HEK293 (cell line): ENCODE results near the gene PDCL2.

Experiments used
- CTCF ChIA-PET: fragments of 350-600 bp; formaldehyde crosslinking; extraction: SDS; loops from one replicate; lab custom pipeline; 2021; ENCODE audit warnings: antibody characterized with exemption; lab: Yijun Ruan, JAX
- POLR2A ChIA-PET: fragments of 300-600 bp; formaldehyde crosslinking; extraction: SDS; loops from one replicate; lab custom pipeline; 2020; ENCODE audit warnings: antibody characterized with exemption, inconsistent platforms; lab: Yijun Ruan, JAX
- H3K27ac ChIP-seq: fragments of 200-500 bp; sonication (Bioruptor generic); 2 replicates; pipeline ENCODE4 v1.5.1; 2014; ENCODE audit warnings: low read depth, low read length, control low read depth, inconsistent platforms; ENCODE audit errors: extremely low read depth
- H3K36me3 ChIP-seq, 2 experiments: fragments of 200-500 bp in 1 of 2; sonication (Bioruptor generic) in 1 of 2; 1 replicate in 1 of 2; 2 replicates in 1 of 2; pipeline ENCODE4 v1.5.1; 2014 to 2017; ENCODE audit warnings: inconsistent platforms in 2 of 2, low read length in 2 of 2; ENCODE audit not compliant: control insufficient read depth in 2 of 2, insufficient read depth in 1 of 2
- H3K4me1 ChIP-seq: fragments of 200-500 bp; sonication (Bioruptor generic); 2 replicates; pipeline ENCODE4 v1.5.1; 2014; ENCODE audit warnings: mild to moderate bottlenecking, low read length, inconsistent platforms; ENCODE audit not compliant: control insufficient read depth, insufficient read depth
- H3K4me3 ChIP-seq: 2 replicates; pipeline ENCODE4 v1.5.1; 2011; ENCODE audit warnings: low read depth, mild to moderate bottlenecking, control low read depth, low read length, moderate library complexity
- H3K9me3 ChIP-seq: fragments of 200-500 bp; sonication (Bioruptor generic); 2 replicates; pipeline ENCODE4 v1.5.1; 2014; ENCODE audit warnings: low read depth, low read length, inconsistent platforms; ENCODE audit not compliant: control insufficient read depth, insufficient read depth
- EGR2 ChIP-seq: fragments of 450-650 bp; formaldehyde crosslinking; IDR thresholded peaks from 2 replicates; pipeline ENCODE4 v1.5.1; 2016; ENCODE audit warnings: low read depth, missing biosample characterization, missing genetic modification characterization
- ELK4 ChIP-seq: IDR thresholded peaks from 2 replicates; pipeline ENCODE4 v1.6.1; 2011; ENCODE audit warnings: mild to moderate bottlenecking, low read depth, low read length, borderline replicate concordance
- KLF10 ChIP-seq: fragments of 450-650 bp; IDR thresholded peaks from 2 replicates; pipeline ENCODE4 v1.5.1; 2018; ENCODE audit warnings: missing biosample characterization, mild to moderate bottlenecking, missing genetic modification characterization
- KLF17 ChIP-seq: fragments of 450-650 bp; formaldehyde crosslinking; IDR thresholded peaks from 2 replicates; pipeline ENCODE4 v1.5.1; 2016; ENCODE audit warnings: missing biosample characterization, missing genetic modification characterization
- KLF8 ChIP-seq: fragments of 450-650 bp; formaldehyde crosslinking; IDR thresholded peaks from 2 replicates; pipeline ENCODE4 v1.5.1; 2016; ENCODE audit warnings: missing biosample characterization, missing genetic modification characterization
- PRDM2 ChIP-seq: fragments of 450-650 bp; formaldehyde crosslinking; IDR thresholded peaks from 2 replicates; pipeline ENCODE4 v1.5.1; 2016; ENCODE audit warnings: missing biosample characterization, missing genetic modification characterization, borderline replicate concordance
- SCRT2 ChIP-seq: fragments of 450-650 bp; formaldehyde crosslinking; IDR thresholded peaks from 2 replicates; pipeline ENCODE4 v1.5.1; 2016; ENCODE audit warnings: missing biosample characterization, missing genetic modification characterization
- ZBTB7A ChIP-seq: fragments of 450-650 bp; formaldehyde crosslinking; IDR thresholded peaks from 2 replicates; pipeline ENCODE4 v1.5.1; 2016; ENCODE audit warnings: low read depth, missing biosample characterization, missing genetic modification characterization
- ZBTB8A ChIP-seq: fragments of 450-650 bp; formaldehyde crosslinking; IDR thresholded peaks from 2 replicates; pipeline ENCODE4 v1.5.1; 2016; ENCODE audit warnings: missing biosample characterization, missing genetic modification characterization
- ZFHX2 ChIP-seq: fragments of 450-650 bp; formaldehyde crosslinking; conservative IDR thresholded peaks from 2 replicates; pipeline ENCODE4 v1.5.1; 2016; ENCODE audit warnings: missing biosample characterization, missing genetic modification characterization
- ZNF138 ChIP-seq: fragments of 450-650 bp; formaldehyde crosslinking; IDR thresholded peaks from 2 replicates; pipeline ENCODE4 v1.5.1; 2016; ENCODE audit warnings: missing biosample characterization, missing genetic modification characterization, borderline replicate concordance
- ZNF174 ChIP-seq: fragments of 450-650 bp; formaldehyde crosslinking; IDR thresholded peaks from 2 replicates; pipeline ENCODE4 v1.5.0; 2017; ENCODE audit warnings: missing biosample characterization, mild to moderate bottlenecking, missing genetic modification characterization
- ZNF175 ChIP-seq: fragments of 450-650 bp; formaldehyde crosslinking; IDR thresholded peaks from 2 replicates; pipeline ENCODE4 v1.5.1; 2016; ENCODE audit warnings: missing biosample characterization, missing genetic modification characterization
- ZNF239 ChIP-seq: fragments of 450-650 bp; formaldehyde crosslinking; IDR thresholded peaks from 2 replicates; pipeline ENCODE4 v1.5.1; 2016; ENCODE audit warnings: missing biosample characterization, missing genetic modification characterization
- ZNF311 ChIP-seq: fragments of 450-650 bp; formaldehyde crosslinking; IDR thresholded peaks from 2 replicates; pipeline ENCODE4 v1.5.1; 2017; ENCODE audit warnings: missing biosample characterization, missing genetic modification characterization, borderline replicate concordance
- ZNF335 ChIP-seq: fragments of 450-650 bp; formaldehyde crosslinking; conservative IDR thresholded peaks from 2 replicates; pipeline ENCODE4 v1.5.1; 2016; ENCODE audit warnings: missing biosample characterization, missing genetic modification characterization
- ZNF354C ChIP-seq: fragments of 450-650 bp; formaldehyde crosslinking; IDR thresholded peaks from 2 replicates; pipeline ENCODE4 v1.5.1; 2016; ENCODE audit warnings: missing biosample characterization, missing genetic modification characterization, low read depth, borderline replicate concordance
- ZNF529 ChIP-seq: fragments of 450-650 bp; formaldehyde crosslinking; IDR thresholded peaks from 2 replicates; pipeline ENCODE4 v1.5.1; 2017; ENCODE audit warnings: missing genetic modification characterization, missing biosample characterization; ENCODE audit not compliant: insufficient replicate concordance
- ZNF560 ChIP-seq: fragments of 450-650 bp; formaldehyde crosslinking; IDR thresholded peaks from 2 replicates; pipeline ENCODE4 v1.5.1; 2017; ENCODE audit warnings: missing biosample characterization, missing genetic modification characterization, borderline replicate concordance
- ZNF596 ChIP-seq: fragments of 450-650 bp; IDR thresholded peaks from 2 replicates; pipeline ENCODE4 v1.5.0; 2018; ENCODE audit warnings: missing biosample characterization, mild to moderate bottlenecking, missing genetic modification characterization, moderate library complexity
- ZNF658 ChIP-seq: fragments of 450-650 bp; formaldehyde crosslinking; IDR thresholded peaks from 2 replicates; pipeline ENCODE4; 2016; ENCODE audit warnings: missing biosample characterization, missing genetic modification characterization
- ZNF670 ChIP-seq: fragments of 450-650 bp; formaldehyde crosslinking; IDR thresholded peaks from 2 replicates; pipeline ENCODE4 v1.5.1; 2016; ENCODE audit warnings: missing biosample characterization, missing genetic modification characterization, low read depth
- ZNF677 ChIP-seq: fragments of 450-650 bp; IDR thresholded peaks from 2 replicates; pipeline ENCODE4 v1.5.0; 2018; ENCODE audit warnings: missing biosample characterization, mild to moderate bottlenecking, missing genetic modification characterization, moderate library complexity
- ZNF76 ChIP-seq: fragments of 450-650 bp; formaldehyde crosslinking; IDR thresholded peaks from 2 replicates; pipeline ENCODE4; 2016; ENCODE audit warnings: low read depth, missing biosample characterization, missing genetic modification characterization, borderline replicate concordance
- ZNF768 ChIP-seq: fragments of 450-650 bp; formaldehyde crosslinking; IDR thresholded peaks from 2 replicates; pipeline ENCODE4 v1.5.1; 2018; ENCODE audit warnings: missing biosample characterization, mild to moderate bottlenecking, missing genetic modification characterization
- ZNF777 ChIP-seq: fragments of 450-650 bp; formaldehyde crosslinking; IDR thresholded peaks from 2 replicates; pipeline ENCODE4 v1.5.1; 2017; ENCODE audit warnings: missing biosample characterization, missing genetic modification characterization, borderline replicate concordance
- ZSCAN16 ChIP-seq: fragments of 450-650 bp; formaldehyde crosslinking; IDR thresholded peaks from 2 replicates; pipeline ENCODE4 v1.5.1; 2016; ENCODE audit warnings: missing biosample characterization, missing genetic modification characterization
- ZXDB ChIP-seq: fragments of 450-650 bp; formaldehyde crosslinking; IDR thresholded peaks from 2 replicates; pipeline ENCODE4 v1.5.1; 2016; ENCODE audit warnings: missing biosample characterization, missing genetic modification characterization

Gene PDCL2

GRCh38 chr4:55517526-55518229 is 74.4 kb downstream of the PDCL2 start:
- no peaks in the 10 kb centered on the region for H3K4me1 ChIP-seq
- POLR2A ChIA-PET, result no interaction called here
- H3K9me3 ChIP-seq, result no peaks in the 10 kb centered on the region
- CTCF ChIA-PET, result no interaction called here
- H3K27ac ChIP-seq, result no peak overlapping the region
- TF ChIP-seq ZSCAN16 (tag by site-specific recombination) (no peak), ZNF76 (tag by site-specific recombination) (no peak), ZNF560 (tag by site-specific recombination) (no peak), EGR2 (tag by site-specific recombination) (no peak), KLF17 (tag by site-specific recombination) (no peak), ZNF658 (no peak), ZBTB7A (tag by site-specific recombination) (no peak), KLF8 (tag by site-specific recombination) (no peak), ZNF138 (tag by site-specific recombination) (no peak), ZNF335 (no peak), ZNF677 (tag by site-specific recombination) (no peak), ELK4 (no peak), ZNF777 (tag by site-specific recombination) (no peak), ZXDB (tag by site-specific recombination) (no peak), SCRT2 (tag by site-specific recombination) (no peak)
- TF ChIP-seq, all 188 proteins: peak for 0
- Histone ChIP-seq H3K36me3 (no peaks in the 10 kb centered on the region), H3K4me3 (no peak overlapping the region)

- POLR2A ChIA-PET, result no interaction called here
- H3K36me3 ChIP-seq, result peaks cover 0 to 7% of the 10 kb centered on the region in 2 experiments; a peak in 1 of 3 replicates
- TF ChIP-seq ZNF354C (tag by site-specific recombination) (no peak), ZNF768 (tag by site-specific recombination) (no peak), ZBTB8A (tag by site-specific recombination) (no peak), KLF10 (tag by site-specific recombination) (no peak), ZFHX2 (tag by site-specific recombination) (no peak), ZNF174 (tag by site-specific recombination) (no peak), ZNF239 (tag by site-specific recombination) (no peak), ZNF596 (tag by site-specific recombination) (no peak), ZNF175 (tag by site-specific recombination) (no peak), ZNF670 (tag by site-specific recombination) (no peak), ZNF311 (no peak), ZNF529 (tag by site-specific recombination) (no peak), PRDM2 (tag by site-specific recombination) (no peak)
- TF ChIP-seq, all 188 proteins: peak for 0
- no peaks in the 10 kb centered on the region for H3K9me3 ChIP-seq
- H3K27ac ChIP-seq, result no peak overlapping the region
- H3K4me1 ChIP-seq, result no peaks in the 10 kb centered on the region
- CTCF ChIA-PET, result interaction anchor here (0.6 kb wide), 1 partner anchor 80 kb away, joined by 3 read pairs; no protein-coding TSS in a partner anchor
- no peak overlapping the region for H3K4me3 ChIP-seq
Measured at GRCh38 chr4:55512922-55513571, 79.0 kb downstream of the PDCL2 start.
